GM12878 (cell line): ENCODE measurements around the gene CTBS.

Experiments used
- CREB1 ChIP-seq: IDR thresholded peaks from 2 replicates; pipeline ENCODE4 v1.6.1; 2012; ENCODE audit warnings: low read depth, mild to moderate bottlenecking, inconsistent platforms
- ESRRA ChIP-seq: IDR thresholded peaks from 2 replicates; pipeline ENCODE4 v1.6.1; 2012; ENCODE audit warnings: mild to moderate bottlenecking, low read length, improper control_type of control experiment
- EZH2 ChIP-seq: IDR thresholded peaks from 2 replicates; pipeline ENCODE4 v1.6.1; 2012; ENCODE audit warnings: low read depth, mild to moderate bottlenecking, control low read depth, inconsistent platforms, low read length, borderline replicate concordance; ENCODE audit not compliant: control insufficient read depth
- HDAC2 ChIP-seq: fragments of 200-600 bp; sonication (generic); IDR thresholded peaks from 2 replicates; pipeline ENCODE4 v1.6.1; 2017
- NR2C1 ChIP-seq: fragments of 450-650 bp; IDR thresholded peaks from 2 replicates; pipeline ENCODE4 v1.6.1; 2017; ENCODE audit warnings: antibody characterized with exemption, mild to moderate bottlenecking, moderate library complexity
- RBBP5 ChIP-seq: fragments of 200-600 bp; sonication (generic); conservative IDR thresholded peaks from 2 replicates; pipeline ENCODE4 v1.6.1; 2016
- SREBF2 ChIP-seq: IDR thresholded peaks from 2 replicates; pipeline ENCODE4 v1.6.1; 2012; ENCODE audit warnings: mild to moderate bottlenecking, low read length
- TARDBP ChIP-seq: IDR thresholded peaks from 2 replicates; pipeline ENCODE4 v1.6.1; 2016; ENCODE audit warnings: borderline replicate concordance
- ZNF207 ChIP-seq: fragments of 450-650 bp; IDR thresholded peaks from 2 replicates; pipeline ENCODE4 v1.6.1; 2014; ENCODE audit warnings: antibody characterized with exemption, mild to moderate bottlenecking, borderline replicate concordance
- TF ChIP-seq, protein P1 (sequence below): fragments of 150-350 bp; IDR thresholded peaks from 2 replicates; pipeline ENCODE4 v1.6.1; 2016; ENCODE audit warnings: low read depth, low read length

DNA sequence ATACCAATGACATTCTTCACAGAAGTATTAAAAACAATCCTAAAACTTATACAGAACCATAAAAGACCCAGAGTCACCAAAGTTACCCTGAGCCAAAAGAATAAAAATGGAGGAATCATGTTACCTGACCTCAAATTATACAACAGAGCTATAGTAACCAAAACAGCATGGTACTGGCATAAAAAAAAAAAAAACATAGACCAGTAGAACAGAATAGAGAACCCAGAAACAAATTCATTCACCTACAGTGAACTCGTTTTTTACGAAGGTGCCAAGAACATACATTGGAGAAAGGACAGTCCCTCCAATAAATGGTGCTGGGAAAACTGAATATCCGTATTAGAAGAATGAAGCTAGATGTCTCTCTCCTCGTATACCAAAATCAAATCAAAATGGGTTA lies 65.2 kb downstream of the CTBS start:
- TF ChIP-seq ZNF207: no peak
- TF ChIP-seq EZH2: no peak
- no peak for TF ChIP-seq CREB1
- no peak for TF ChIP-seq SREBF2
- no peak for TF ChIP-seq RBBP5
- TF ChIP-seq NR2C1: no peak
- TF ChIP-seq HDAC2: no peak
- TF ChIP-seq, protein P1, sequence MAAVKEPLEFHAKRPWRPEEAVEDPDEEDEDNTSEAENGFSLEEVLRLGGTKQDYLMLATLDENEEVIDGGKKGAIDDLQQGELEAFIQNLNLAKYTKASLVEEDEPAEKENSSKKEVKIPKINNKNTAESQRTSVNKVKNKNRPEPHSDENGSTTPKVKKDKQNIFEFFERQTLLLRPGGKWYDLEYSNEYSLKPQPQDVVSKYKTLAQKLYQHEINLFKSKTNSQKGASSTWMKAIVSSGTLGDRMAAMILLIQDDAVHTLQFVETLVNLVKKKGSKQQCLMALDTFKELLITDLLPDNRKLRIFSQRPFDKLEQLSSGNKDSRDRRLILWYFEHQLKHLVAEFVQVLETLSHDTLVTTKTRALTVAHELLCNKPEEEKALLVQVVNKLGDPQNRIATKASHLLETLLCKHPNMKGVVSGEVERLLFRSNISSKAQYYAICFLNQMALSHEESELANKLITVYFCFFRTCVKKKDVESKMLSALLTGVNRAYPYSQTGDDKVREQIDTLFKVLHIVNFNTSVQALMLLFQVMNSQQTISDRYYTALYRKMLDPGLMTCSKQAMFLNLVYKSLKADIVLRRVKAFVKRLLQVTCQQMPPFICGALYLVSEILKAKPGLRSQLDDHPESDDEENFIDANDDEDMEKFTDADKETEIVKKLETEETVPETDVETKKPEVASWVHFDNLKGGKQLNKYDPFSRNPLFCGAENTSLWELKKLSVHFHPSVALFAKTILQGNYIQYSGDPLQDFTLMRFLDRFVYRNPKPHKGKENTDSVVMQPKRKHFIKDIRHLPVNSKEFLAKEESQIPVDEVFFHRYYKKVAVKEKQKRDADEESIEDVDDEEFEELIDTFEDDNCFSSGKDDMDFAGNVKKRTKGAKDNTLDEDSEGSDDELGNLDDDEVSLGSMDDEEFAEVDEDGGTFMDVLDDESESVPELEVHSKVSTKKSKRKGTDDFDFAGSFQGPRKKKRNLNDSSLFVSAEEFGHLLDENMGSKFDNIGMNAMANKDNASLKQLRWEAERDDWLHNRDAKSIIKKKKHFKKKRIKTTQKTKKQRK: no peak
- TF ChIP-seq TARDBP: no peak
- no peak for TF ChIP-seq ESRRA
